GM23338 (cell line): ENCODE results near the gene KANK3. TPM values are rescaled to one million over a fixed set of nuclear protein-coding genes. Genes with fewer than 3 reads are reported as not detected.
"Not testable (repeated sequence)": the region's sequence is repeated elsewhere in the genome, so short reads cannot be mapped to it uniquely, and the experiment has no call there.

Experiments used
- ATAC-seq: fragments of 200-7000 bp; cut with Tn5 transposase; 3 replicates; pipeline ENCODE4 v1.9.1; 2020
- DNase-seq: peaks from one replicate; pipeline ENCODE4 v3.0.0-alpha.2; 2015; ENCODE audit warnings: low spot score
- H2AFZ ChIP-seq: fragments of 200-600 bp; sonication (generic); 2 replicates; pipeline ENCODE4 v1.8.0; 2016; ENCODE audit warnings: antibody characterized with exemption, mild to moderate bottlenecking, moderate library complexity
- H3F3A ChIP-seq: fragments of 200-600 bp; sonication (generic); replicated peaks from 2 replicates; pipeline ENCODE4 v1.8.0; 2017; ENCODE audit warnings: antibody characterized with exemption, mixed run types, low read depth
- H3K27ac ChIP-seq: fragments of 200-600 bp; sonication (generic); 2 replicates; pipeline ENCODE4 v1.6.1; 2016; ENCODE audit warnings: low read depth
- H3K27me3 ChIP-seq: fragments of 200-600 bp; sonication (generic); 2 replicates; pipeline ENCODE4 v1.8.0; 2016; ENCODE audit warnings: mild to moderate bottlenecking, mixed run types, moderate library complexity; ENCODE audit not compliant: insufficient read depth
- H3K36me3 ChIP-seq: fragments of 200-600 bp; sonication (generic); 2 replicates; pipeline ENCODE4 v1.8.0; 2016; ENCODE audit warnings: mild to moderate bottlenecking; ENCODE audit not compliant: insufficient read depth
- H3K4me1 ChIP-seq: fragments of 200-600 bp; sonication (generic); 2 replicates; pipeline ENCODE4 v1.8.0; 2016; ENCODE audit warnings: mild to moderate bottlenecking, moderate library complexity; ENCODE audit not compliant: insufficient read depth
- H3K4me2 ChIP-seq: fragments of 200-600 bp; sonication (generic); 2 replicates; pipeline ENCODE4 v1.7.1; 2017; ENCODE audit warnings: mixed run types
- H3K4me3 ChIP-seq: fragments of 200-600 bp; sonication (generic); 2 replicates; pipeline ENCODE4 v1.6.1; 2016; ENCODE audit warnings: mixed run types
- H3K79me2 ChIP-seq: fragments of 200-600 bp; sonication (generic); replicated peaks from 2 replicates; pipeline ENCODE4 v1.8.0; 2017; ENCODE audit warnings: mild to moderate bottlenecking; ENCODE audit not compliant: insufficient read depth
- H3K9me2 ChIP-seq: fragments of 200-600 bp; sonication (generic); 2 replicates; pipeline ENCODE4 v1.8.0; 2017; ENCODE audit not compliant: insufficient read depth
- H4K20me1 ChIP-seq: fragments of 200-600 bp; sonication (generic); replicated peaks from 2 replicates; pipeline ENCODE4 v1.8.0; 2017; ENCODE audit warnings: mild to moderate bottlenecking; ENCODE audit not compliant: insufficient read depth
- H3K27ac Mint-ChIP-seq: 2 replicates; pipeline ENCODE4 v1.8.0; 2020; ENCODE audit warnings: inconsistent platforms, mild to moderate bottlenecking, moderate library complexity, mixed read lengths
- H3K27me3 Mint-ChIP-seq: 3 replicates; pipeline ENCODE4 v1.8.0; 2022; ENCODE audit warnings: low read depth, mild to moderate bottlenecking, moderate library complexity, mixed read lengths, inconsistent platforms; ENCODE audit not compliant: insufficient read depth, poor library complexity
- H3K36me3 Mint-ChIP-seq: 3 replicates; pipeline ENCODE4 v1.8.0; 2021; ENCODE audit warnings: low read depth, mild to moderate bottlenecking, inconsistent platforms, moderate library complexity, mixed read lengths
- H3K4me1 Mint-ChIP-seq: 3 replicates; pipeline ENCODE4 v1.8.0; 2020; ENCODE audit warnings: mild to moderate bottlenecking, inconsistent platforms, mixed read lengths
- H3K4me3 Mint-ChIP-seq: 3 replicates; pipeline ENCODE4 v1.8.0; 2021; ENCODE audit warnings: moderate library complexity, mild to moderate bottlenecking, inconsistent platforms, mixed read lengths
- H3K9me3 Mint-ChIP-seq: 3 replicates; pipeline ENCODE4 v1.8.0; 2020; ENCODE audit warnings: moderate library complexity, mild to moderate bottlenecking, inconsistent platforms, mixed read lengths
- EZH2phosphoT487 ChIP-seq: fragments of 200-600 bp; sonication (generic); IDR thresholded peaks from one replicate; pipeline ENCODE4 v1.8.1; 2018; ENCODE audit warnings: antibody characterized with exemption; ENCODE audit not compliant: unreplicated experiment
- POLR2AphosphoS5 ChIP-seq: IDR thresholded peaks from 2 replicates; pipeline ENCODE4 v1.6.1; 2016; ENCODE audit warnings: antibody characterized with exemption, low read depth
- REST ChIP-seq: IDR thresholded peaks from one replicate; pipeline ENCODE4 v1.6.1; 2018; ENCODE audit warnings: antibody characterized with exemption; ENCODE audit not compliant: unreplicated experiment
- ZNF114 ChIP-seq: fragments of 250-450 bp; sonication (Bioruptor Pico); IDR thresholded peaks from 2 replicates; pipeline ENCODE4 v1.5.0; 2020; ENCODE audit warnings: mild to moderate bottlenecking, moderate library complexity
- polyA plus RNA-seq: library from polyadenylated mRNA; unstranded; fragments of >200 nt; fragmentation: Nextera tagmentation; extraction: Ambion mirVana; gene quantifications from 2 replicates; pipeline ENCODE4 v1.2.1, GENCODE V29; 2016
- total RNA-seq: library from RNA; depleted of rRNA; stranded (reverse); fragments of >200 nt; shearing (Covaris generic); gene quantifications from 2 replicates; pipeline ENCODE4 v1.2.3, GENCODE V29; 2014

Gene KANK3
- total and polyA plus RNA-seq, 2 experiments from 2014 or later, result 2.0 to 9.3 TPM

- H3K79me2 ChIP-seq, result peaks cover 17% of the 10 kb centered on the region
- no peak overlapping the region for H2AFZ ChIP-seq
- ATAC-seq, result peak; percentile 71
- Mint-ChIP-seq H3K4me1 (peaks cover 13% of the 10 kb centered on the region), H3K9me3 (no peaks in the 10 kb centered on the region), H3K4me3 (no peak overlapping the region), H3K27ac (peak overlapping the region; percentile 38; the same call in 1 of the 2 replicates), H3K36me3 (peaks cover 35% of the 10 kb centered on the region), H3K27me3 (peaks cover 15% of the 10 kb centered on the region)
- H3K36me3 ChIP-seq, result no peaks in the 10 kb centered on the region; the same call in 1 of the 2 replicates
- no peaks in the 10 kb centered on the region; the same call in 1 of the 2 replicates for H4K20me1 ChIP-seq
- H3K4me3 ChIP-seq, result no peak overlapping the region
- H3K27me3 ChIP-seq, result no peaks in the 10 kb centered on the region
- no peak for TF ChIP-seq ZNF114 (CRISPR knock-in tag)
- peaks cover 14% of the 10 kb centered on the region for H3F3A ChIP-seq
- H3K27ac ChIP-seq, result no peak overlapping the region
- H3K9me2 ChIP-seq, result no peaks in the 10 kb centered on the region
- H3K4me1 ChIP-seq, result peaks cover 11% of the 10 kb centered on the region; the same call in 1 of the 2 replicates
- peak; percentile 94 for DNase-seq
- H3K4me2 ChIP-seq, result no peak overlapping the region
Measured at GRCh38 chr19:8304841-8305621, 38.0 kb downstream of the KANK3 start.

GRCh38 chr19:8302734-8303133 lies 40.3 kb downstream of the KANK3 start:
- Histone ChIP-seq H3K4me3 (no peak overlapping the region), H3K36me3 (no peaks in the 10 kb centered on the region; the same call in 1 of the 2 replicates), H3K9me2 (no peaks in the 10 kb centered on the region), H2AFZ (no peak overlapping the region), H3F3A (peaks cover 14% of the 10 kb centered on the region; the same call in 1 of the 2 replicates), H3K27ac (no peak overlapping the region), H4K20me1 (no peaks in the 10 kb centered on the region; the same call in 1 of the 2 replicates), H3K27me3 (no peaks in the 10 kb centered on the region), H3K4me1 (peaks cover 7% of the 10 kb centered on the region; the same call in 1 of the 2 replicates), H3K79me2 (peaks cover 17% of the 10 kb centered on the region), H3K4me2 (no peak overlapping the region)
- no peak for ATAC-seq
- no peak overlapping the region for H3K4me3 Mint-ChIP-seq
- no peak for DNase-seq
- H3K9me3 Mint-ChIP-seq, result no peaks in the 10 kb centered on the region
- H3K36me3 Mint-ChIP-seq, result peaks cover 29% of the 10 kb centered on the region
- TF ChIP-seq EZH2phosphoT487 (no peak), REST (no peak)
- no peak overlapping the region for H3K27ac Mint-ChIP-seq
- peaks cover 10% of the 10 kb centered on the region; the same call in 2 of the 3 replicates for H3K4me1 Mint-ChIP-seq
- peaks cover 11% of the 10 kb centered on the region for H3K27me3 Mint-ChIP-seq

- H3K36me3 ChIP-seq, result no peaks in the 10 kb centered on the region; the same call in 1 of the 2 replicates
- H3K9me3 Mint-ChIP-seq, result no peaks in the 10 kb centered on the region
- H3F3A ChIP-seq, result 0 out of 2 replicates have a peak, but pooled peaks cover 14% of the 10 kb centered on the region
- peaks cover 6% of the 10 kb centered on the region for H3K27me3 Mint-ChIP-seq
- no peaks in the 10 kb centered on the region; the same call in 1 of the 2 replicates for H4K20me1 ChIP-seq
- H3K4me2 ChIP-seq, result no peak overlapping the region
- no peak for ATAC-seq
- H3K36me3 Mint-ChIP-seq, result peaks cover 27% of the 10 kb centered on the region
- no peak overlapping the region for H3K4me3 ChIP-seq
- no peaks in the 10 kb centered on the region for H3K27me3 ChIP-seq
- H2AFZ ChIP-seq, result no peak overlapping the region
- H3K79me2 ChIP-seq, result peaks cover 14% of the 10 kb centered on the region
- H3K4me1 ChIP-seq, result peaks cover 7% of the 10 kb centered on the region; the same call in 1 of the 2 replicates
- no peak overlapping the region for H3K27ac Mint-ChIP-seq
- TF ChIP-seq POLR2AphosphoS5 (no peak), EZH2phosphoT487 (no peak)
- DNase-seq, result no peak
- no peak overlapping the region for H3K27ac ChIP-seq
- no peak overlapping the region for H3K4me3 Mint-ChIP-seq
- no peaks in the 10 kb centered on the region for H3K9me2 ChIP-seq
- H3K4me1 Mint-ChIP-seq, result peaks cover 9% of the 10 kb centered on the region; the same call in 2 of the 3 replicates
Measured at GRCh38 chr19:8302357-8302691, 40.7 kb downstream of the KANK3 start.

GRCh38 chr19:8291337-8291736 lies 51.7 kb downstream of the KANK3 start:
- not testable (repeated sequence) for H3K9me3 Mint-ChIP-seq, H3K9me2 ChIP-seq, H3K36me3 Mint-ChIP-seq, H3K27me3 ChIP-seq, H3K27me3 Mint-ChIP-seq, H2AFZ ChIP-seq, H3K4me2 ChIP-seq, H3K36me3 ChIP-seq, H3K27ac Mint-ChIP-seq, H3K4me3 ChIP-seq, DNase-seq, H3F3A ChIP-seq, H3K4me1 ChIP-seq, H4K20me1 ChIP-seq, H3K4me1 Mint-ChIP-seq, H3K79me2 ChIP-seq, H3K4me3 Mint-ChIP-seq, H3K27ac ChIP-seq
- peak; percentile 91 for ATAC-seq

- not testable (repeated sequence) for H3K27me3 Mint-ChIP-seq, H3K36me3 Mint-ChIP-seq, H3K27ac Mint-ChIP-seq, H3K4me3 Mint-ChIP-seq, H3K27ac ChIP-seq, H3K9me3 Mint-ChIP-seq, H2AFZ ChIP-seq, DNase-seq, H3K36me3 ChIP-seq, H3K4me1 ChIP-seq, H3F3A ChIP-seq, H3K9me2 ChIP-seq, H4K20me1 ChIP-seq, H3K27me3 ChIP-seq, H3K4me3 ChIP-seq, H3K79me2 ChIP-seq, H3K4me1 Mint-ChIP-seq, H3K4me2 ChIP-seq
- ATAC-seq, result peak; percentile 90
Measured at GRCh38 chr19:8276508-8276907, 66.6 kb downstream of the KANK3 start.
